C4-2B (cell line): Measurements from ENCODE around the gene CSMD2.

ENCODE experiments used
- ZFX ChIP-seq: fragments of 450-650 bp; IDR thresholded peaks from 2 replicates; pipeline ENCODE4 v1.6.1; 2017
- TF ChIP-seq, protein P1 (sequence below): fragments of 450-650 bp; conservative IDR thresholded peaks from 2 replicates; pipeline ENCODE4 v1.5.1; 2017; ENCODE audit warnings: mild to moderate bottlenecking

DNA sequence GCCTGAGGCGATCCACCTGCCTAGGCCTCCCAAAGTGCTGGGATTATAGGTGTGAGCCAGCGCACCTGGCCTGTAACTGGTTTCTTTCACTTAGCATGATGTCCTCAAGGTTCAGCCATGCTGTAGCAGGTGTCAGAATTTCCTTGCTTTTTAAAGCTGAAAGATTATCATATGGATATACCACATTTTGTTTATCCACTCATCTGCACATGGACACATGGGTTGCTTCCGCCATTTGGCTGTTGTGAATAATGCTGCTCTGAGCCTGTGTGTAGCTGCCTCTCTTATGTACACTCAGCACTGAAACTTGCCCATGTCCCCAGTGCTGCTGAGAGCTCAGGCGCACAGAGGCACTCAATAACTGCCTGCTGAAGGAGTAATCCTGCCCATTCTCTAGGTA lies 11.8 kb downstream of the CSMD2 start:
- TF ChIP-seq, protein P1, sequence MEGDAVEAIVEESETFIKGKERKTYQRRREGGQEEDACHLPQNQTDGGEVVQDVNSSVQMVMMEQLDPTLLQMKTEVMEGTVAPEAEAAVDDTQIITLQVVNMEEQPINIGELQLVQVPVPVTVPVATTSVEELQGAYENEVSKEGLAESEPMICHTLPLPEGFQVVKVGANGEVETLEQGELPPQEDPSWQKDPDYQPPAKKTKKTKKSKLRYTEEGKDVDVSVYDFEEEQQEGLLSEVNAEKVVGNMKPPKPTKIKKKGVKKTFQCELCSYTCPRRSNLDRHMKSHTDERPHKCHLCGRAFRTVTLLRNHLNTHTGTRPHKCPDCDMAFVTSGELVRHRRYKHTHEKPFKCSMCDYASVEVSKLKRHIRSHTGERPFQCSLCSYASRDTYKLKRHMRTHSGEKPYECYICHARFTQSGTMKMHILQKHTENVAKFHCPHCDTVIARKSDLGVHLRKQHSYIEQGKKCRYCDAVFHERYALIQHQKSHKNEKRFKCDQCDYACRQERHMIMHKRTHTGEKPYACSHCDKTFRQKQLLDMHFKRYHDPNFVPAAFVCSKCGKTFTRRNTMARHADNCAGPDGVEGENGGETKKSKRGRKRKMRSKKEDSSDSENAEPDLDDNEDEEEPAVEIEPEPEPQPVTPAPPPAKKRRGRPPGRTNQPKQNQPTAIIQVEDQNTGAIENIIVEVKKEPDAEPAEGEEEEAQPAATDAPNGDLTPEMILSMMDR: no peak
- TF ChIP-seq ZFX: no peak
